ENCODE data around the gene STYXL1. TPM values are rescaled to one million over a fixed set of nuclear protein-coding genes. Genes with fewer than 3 reads are reported as not detected.

The STYXL1 gene
- total RNA-seq, 1 experiment from 2014 or later, result 49.3 TPM

DNA sequence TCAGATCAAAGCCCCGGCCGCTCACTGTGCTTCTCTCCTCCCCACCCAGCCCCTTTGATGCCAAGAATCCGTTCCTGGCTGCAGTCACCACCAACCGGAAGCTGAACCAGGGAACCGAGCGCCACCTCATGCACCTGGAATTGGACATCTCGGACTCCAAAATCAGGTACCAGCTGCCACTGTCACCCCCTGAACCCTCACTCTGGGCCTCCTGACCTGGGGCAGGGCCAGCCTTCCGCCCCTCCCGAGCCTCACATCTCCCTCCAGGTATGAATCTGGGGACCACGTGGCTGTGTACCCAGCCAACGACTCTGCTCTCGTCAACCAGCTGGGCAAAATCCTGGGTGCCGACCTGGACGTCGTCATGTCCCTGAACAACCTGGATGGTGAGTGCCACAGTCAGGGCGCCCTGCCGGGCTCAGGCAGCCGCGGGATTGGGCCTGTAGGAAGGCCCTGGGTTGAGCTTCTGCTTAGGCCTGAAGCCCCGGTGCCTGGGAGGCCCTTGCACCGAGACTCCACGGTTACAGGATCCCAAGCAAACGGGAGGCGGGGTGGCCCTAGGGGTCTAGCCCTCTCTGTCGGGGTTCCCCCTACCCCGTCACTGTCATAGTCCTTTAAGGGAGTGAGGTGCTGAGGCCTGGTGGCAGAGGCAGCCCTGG, 64.2 kb downstream of the STYXL1 start:
- H3K4me3 Mint-ChIP-seq (ENCODE audit: unreplicated experiment), result no peak overlapping the region
- intact Hi-C loops (cut with micrococcal nuclease), result no loop called here
- no peak for DNase-seq (ENCODE audit: unreplicated experiment)
- no TSS peak for BruUV-seq (replicated peaks)
- no peaks in the 10 kb centered on the region for H3K27me3 Mint-ChIP-seq (ENCODE audit: insufficient read depth, unreplicated experiment)
- no peak overlapping the region for H3K27ac Mint-ChIP-seq (ENCODE audit: low read depth, unreplicated experiment)
- H3K4me1 Mint-ChIP-seq (ENCODE audit: insufficient read depth, unreplicated experiment), result no peaks in the 10 kb centered on the region
- TF ChIP-seq, protein P1, sequence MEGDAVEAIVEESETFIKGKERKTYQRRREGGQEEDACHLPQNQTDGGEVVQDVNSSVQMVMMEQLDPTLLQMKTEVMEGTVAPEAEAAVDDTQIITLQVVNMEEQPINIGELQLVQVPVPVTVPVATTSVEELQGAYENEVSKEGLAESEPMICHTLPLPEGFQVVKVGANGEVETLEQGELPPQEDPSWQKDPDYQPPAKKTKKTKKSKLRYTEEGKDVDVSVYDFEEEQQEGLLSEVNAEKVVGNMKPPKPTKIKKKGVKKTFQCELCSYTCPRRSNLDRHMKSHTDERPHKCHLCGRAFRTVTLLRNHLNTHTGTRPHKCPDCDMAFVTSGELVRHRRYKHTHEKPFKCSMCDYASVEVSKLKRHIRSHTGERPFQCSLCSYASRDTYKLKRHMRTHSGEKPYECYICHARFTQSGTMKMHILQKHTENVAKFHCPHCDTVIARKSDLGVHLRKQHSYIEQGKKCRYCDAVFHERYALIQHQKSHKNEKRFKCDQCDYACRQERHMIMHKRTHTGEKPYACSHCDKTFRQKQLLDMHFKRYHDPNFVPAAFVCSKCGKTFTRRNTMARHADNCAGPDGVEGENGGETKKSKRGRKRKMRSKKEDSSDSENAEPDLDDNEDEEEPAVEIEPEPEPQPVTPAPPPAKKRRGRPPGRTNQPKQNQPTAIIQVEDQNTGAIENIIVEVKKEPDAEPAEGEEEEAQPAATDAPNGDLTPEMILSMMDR (IDR thresholded peaks at IDR 0.05; ENCODE audit: unreplicated experiment), result no peak
- ChIA-PET CTCF (interaction anchor here (0.5 kb wide), 1 partner anchor 29 kb away, joined by 3 read pairs; no protein-coding TSS in a partner anchor), POLR2A (interaction anchor here (0.6 kb wide), 1 partner anchor 10 kb away, joined by 4 read pairs; no protein-coding TSS in a partner anchor)
- H3K9me3 Mint-ChIP-seq (ENCODE audit: unreplicated experiment), result no peaks in the 10 kb centered on the region
- peaks cover 42% of the 10 kb centered on the region for H3K36me3 Mint-ChIP-seq (ENCODE audit: insufficient read depth, unreplicated experiment)

DNA sequence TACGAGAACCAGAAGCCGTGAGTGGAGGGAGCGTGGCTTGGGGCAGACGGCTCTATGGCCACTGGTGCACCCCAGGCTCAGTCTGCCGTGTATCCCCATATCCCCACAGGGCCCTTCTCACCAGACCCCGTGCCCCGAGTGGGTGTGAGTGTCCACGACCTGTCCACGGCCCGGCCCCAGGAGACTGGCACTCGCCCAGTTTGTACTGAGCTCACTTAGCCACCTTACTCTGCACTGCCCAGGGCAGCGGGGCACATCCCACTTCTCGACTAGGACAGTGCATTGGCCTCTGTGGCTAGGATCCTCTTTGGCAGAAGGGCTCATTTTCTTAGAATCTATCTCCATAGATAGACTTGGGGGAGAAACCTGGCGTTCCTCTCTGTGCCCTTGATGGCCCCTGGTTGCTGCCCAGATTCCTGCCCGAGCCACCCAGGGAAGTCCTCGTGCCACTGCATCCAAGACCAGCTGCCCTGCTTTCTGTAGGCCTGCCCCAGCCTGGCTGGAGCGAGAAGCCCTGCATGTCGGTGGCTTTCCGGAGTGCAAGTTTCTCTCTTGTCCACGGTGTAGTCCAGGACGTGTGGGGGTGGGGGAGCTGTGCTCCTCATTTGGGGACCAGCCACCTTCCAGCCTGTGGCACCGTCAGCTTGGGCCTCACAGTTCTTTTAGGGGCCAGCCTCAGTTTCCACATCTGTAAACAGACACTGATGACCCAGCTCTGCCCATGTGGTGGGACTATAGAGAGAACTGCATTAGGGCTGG, 65.3 kb downstream of the STYXL1 start:
- Mint-ChIP-seq H3K9me3 (ENCODE audit: unreplicated experiment) (no peaks in the 10 kb centered on the region), H3K27me3 (ENCODE audit: insufficient read depth, unreplicated experiment) (no peaks in the 10 kb centered on the region), H3K36me3 (ENCODE audit: insufficient read depth, unreplicated experiment) (peaks cover 35% of the 10 kb centered on the region), H3K27ac (ENCODE audit: low read depth, unreplicated experiment) (no peak overlapping the region), H3K4me1 (ENCODE audit: insufficient read depth, unreplicated experiment) (no peaks in the 10 kb centered on the region), H3K4me3 (ENCODE audit: unreplicated experiment) (no peak overlapping the region)
- ChIA-PET POLR2A (interaction anchor here (1.2 kb wide), 1 partner anchor 102 kb away, joined by 3 read pairs; no protein-coding TSS in a partner anchor), CTCF (interaction anchor here (0.5 kb wide), 1 partner anchor 305 kb away, joined by 3 read pairs; no protein-coding TSS in a partner anchor)
- TF ChIP-seq, protein P1 (IDR thresholded peaks at IDR 0.05; ENCODE audit: unreplicated experiment), result no peak
- intact Hi-C loops (cut with micrococcal nuclease), result no loop called here
- no TSS peak for BruUV-seq (replicated peaks)
- no peak for DNase-seq (ENCODE audit: unreplicated experiment)

DNA sequence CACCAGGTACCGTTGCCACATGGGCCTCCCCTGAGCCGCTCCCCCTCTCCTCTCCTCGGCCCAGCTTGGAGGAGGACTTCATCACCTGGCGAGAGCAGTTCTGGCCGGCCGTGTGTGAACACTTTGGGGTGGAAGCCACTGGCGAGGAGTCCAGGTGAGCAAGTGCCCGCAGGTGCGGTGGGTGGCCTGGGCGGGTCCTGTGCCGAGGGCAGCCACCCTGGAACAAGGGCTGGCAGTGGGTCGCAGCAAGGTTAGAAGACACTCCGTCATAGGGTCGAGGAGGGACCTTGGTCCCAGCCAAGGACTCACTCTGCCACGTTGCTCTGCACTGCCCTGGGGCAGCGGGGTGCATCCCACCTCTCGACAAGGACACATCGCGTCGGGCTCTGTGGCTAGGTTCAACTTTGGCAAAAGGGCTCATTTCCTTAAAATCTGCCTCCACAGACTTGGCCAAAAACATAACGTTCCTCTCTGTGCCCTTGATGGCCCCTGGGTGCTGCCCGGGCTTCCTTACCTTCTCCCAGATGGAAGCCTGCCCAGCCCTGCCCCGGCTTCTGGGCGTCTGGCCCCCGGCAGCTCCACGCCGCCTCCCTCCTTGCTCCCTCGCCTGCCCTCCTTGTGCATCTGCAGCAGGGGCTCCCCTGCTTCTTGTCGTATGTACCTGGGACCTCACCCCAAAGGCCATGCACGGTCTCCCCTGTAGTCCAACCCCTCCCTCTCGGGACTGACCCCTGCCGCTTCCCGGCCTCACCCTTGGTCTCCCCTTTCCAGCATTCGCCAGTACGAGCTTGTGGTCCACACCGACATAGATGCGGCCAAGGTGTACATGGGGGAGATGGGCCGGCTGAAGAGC, 66.1 kb downstream of the STYXL1 start:
- no peaks in the 10 kb centered on the region for H3K9me3 Mint-ChIP-seq (ENCODE audit: unreplicated experiment)
- H3K4me1 Mint-ChIP-seq (ENCODE audit: insufficient read depth, unreplicated experiment), result no peaks in the 10 kb centered on the region
- ChIA-PET POLR2A (interaction anchor here (1.2 kb wide), 1 partner anchor 101 kb away, joined by 3 read pairs; no protein-coding TSS in a partner anchor), CTCF (no interaction called here)
- TF ChIP-seq, protein P1 (IDR thresholded peaks at IDR 0.05; ENCODE audit: unreplicated experiment), result no peak
- no TSS peak for BruUV-seq (replicated peaks)
- no peaks in the 10 kb centered on the region for H3K27me3 Mint-ChIP-seq (ENCODE audit: insufficient read depth, unreplicated experiment)
- DNase-seq (ENCODE audit: unreplicated experiment), result no peak
- H3K27ac Mint-ChIP-seq (ENCODE audit: low read depth, unreplicated experiment), result no peak overlapping the region
- H3K4me3 Mint-ChIP-seq (ENCODE audit: unreplicated experiment), result no peak overlapping the region
- H3K36me3 Mint-ChIP-seq (ENCODE audit: insufficient read depth, unreplicated experiment), result peaks cover 34% of the 10 kb centered on the region
- intact Hi-C loops (cut with micrococcal nuclease), result no loop called here

DNA sequence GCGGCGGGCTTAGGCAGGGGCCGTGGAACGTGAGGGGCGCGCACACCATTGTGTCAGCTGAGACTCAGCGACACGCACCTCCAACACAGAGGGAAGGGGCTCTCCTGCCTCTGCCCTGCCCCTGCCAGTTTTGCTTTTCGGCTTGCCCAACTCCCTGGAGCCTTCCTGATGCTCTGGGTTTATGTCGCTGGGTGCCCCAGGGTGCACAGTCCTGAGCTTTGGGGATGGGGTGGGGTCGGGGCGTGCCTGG, 66.7 kb downstream of the STYXL1 start:
- Mint-ChIP-seq H3K27ac (ENCODE audit: low read depth, unreplicated experiment) (no peak overlapping the region), H3K4me3 (ENCODE audit: unreplicated experiment) (no peak overlapping the region), H3K4me1 (ENCODE audit: insufficient read depth, unreplicated experiment) (no peaks in the 10 kb centered on the region), H3K9me3 (ENCODE audit: unreplicated experiment) (no peaks in the 10 kb centered on the region), H3K27me3 (ENCODE audit: insufficient read depth, unreplicated experiment) (no peaks in the 10 kb centered on the region), H3K36me3 (ENCODE audit: insufficient read depth, unreplicated experiment) (peaks cover 40% of the 10 kb centered on the region)
- DNase-seq (ENCODE audit: unreplicated experiment), result no peak
- intact Hi-C loops (cut with micrococcal nuclease), result no loop called here
- no TSS peak for BruUV-seq (replicated peaks)
- TF ChIP-seq, protein P1 (IDR thresholded peaks at IDR 0.05; ENCODE audit: unreplicated experiment), result no peak
- ChIA-PET POLR2A (no interaction called here), CTCF (no interaction called here)
